WTC11 (cell line): ENCODE measurements around the gene KCNA2. TPM values are rescaled to one million over a fixed set of nuclear protein-coding genes. Genes with fewer than 3 reads are reported as not detected.

ENCODE experiments used
- ATAC-seq: fragments of 200-7000 bp; cut with Tn5 transposase; 2 replicates; pipeline ENCODE4 v1.10.0; 2021; ENCODE audit warnings: mild to moderate bottlenecking, moderate library complexity
- CTCF ChIA-PET: fragments of 300-600 bp; sonication (Branson Sonifier 250); formaldehyde crosslinking; loops from one replicate; lab custom pipeline; 2021; ENCODE audit warnings: antibody characterized with exemption; lab: Charles Lee
- POLR2A ChIA-PET: fragments of 350-600 bp; sonication (Branson Sonifier 250); formaldehyde crosslinking; loops from one replicate; lab custom pipeline; 2021; ENCODE audit warnings: antibody characterized with exemption; lab: Charles Lee
- DNase-seq: peaks from one replicate; pipeline ENCODE4 v3.0.0; 2021; ENCODE audit warnings: low spot score
- H3K27ac Mint-ChIP-seq: 2 replicates; pipeline ENCODE4 v1.8.0; 2021; ENCODE audit warnings: mixed read lengths
- H3K27me3 Mint-ChIP-seq: 2 replicates; pipeline ENCODE4 v1.8.0; 2021; ENCODE audit warnings: low read depth, mild to moderate bottlenecking, moderate library complexity, mixed read lengths
- H3K36me3 Mint-ChIP-seq: 2 replicates; pipeline ENCODE4 v1.8.0; 2021; ENCODE audit warnings: mixed read lengths
- H3K4me1 Mint-ChIP-seq: 2 replicates; pipeline ENCODE4 v1.8.0; 2022; ENCODE audit warnings: mixed read lengths
- H3K4me3 Mint-ChIP-seq: 2 replicates; pipeline ENCODE4 v1.8.0; 2021; ENCODE audit warnings: mild to moderate bottlenecking, moderate library complexity, mixed read lengths
- H3K9me3 Mint-ChIP-seq: 2 replicates; pipeline ENCODE4 v1.8.0; 2021; ENCODE audit warnings: mixed read lengths
- GABPB1 ChIP-seq: sonication (generic); formaldehyde crosslinking; IDR thresholded peaks from 2 replicates; pipeline ENCODE4 v1.8.1; 2023; ENCODE audit warnings: mild to moderate bottlenecking, missing genetic modification reagents
- JAZF1 ChIP-seq: fragments of 250-450 bp; sonication (Bioruptor Pico); IDR thresholded peaks from 2 replicates; pipeline ENCODE4 v1.9.0; 2021; ENCODE audit warnings: moderate library complexity, mild to moderate bottlenecking, inconsistent platforms
- NFYB ChIP-seq: sonication (generic); formaldehyde crosslinking; conservative IDR thresholded peaks from 2 replicates; pipeline ENCODE4 v1.8.0; 2022; ENCODE audit warnings: low read depth, missing genetic modification reagents
- OVOL2 ChIP-seq: fragments of 250-450 bp; sonication (Bioruptor Pico); IDR thresholded peaks from 2 replicates; pipeline ENCODE4 v1.9.0; 2021; ENCODE audit warnings: mild to moderate bottlenecking, borderline replicate concordance
- TEAD1 ChIP-seq: sonication (generic); formaldehyde crosslinking; IDR thresholded peaks from 2 replicates; pipeline ENCODE4 v1.8.0; 2022; ENCODE audit warnings: mild to moderate bottlenecking, missing genetic modification reagents
- TP53 ChIP-seq: sonication (generic); formaldehyde crosslinking; IDR thresholded peaks from 2 replicates; pipeline ENCODE4 v1.8.1; 2023; ENCODE audit warnings: mild to moderate bottlenecking, missing genetic modification reagents
- ZBTB21 ChIP-seq: sonication (generic); formaldehyde crosslinking; IDR thresholded peaks from 2 replicates; pipeline ENCODE4 v1.8.1; 2023; ENCODE audit warnings: mild to moderate bottlenecking, missing genetic modification reagents, borderline replicate concordance
- ZNF232 ChIP-seq: sonication (generic); formaldehyde crosslinking; IDR thresholded peaks from 2 replicates; pipeline ENCODE4 v1.8.0; 2022; ENCODE audit warnings: mild to moderate bottlenecking, missing genetic modification reagents
- ZNF263 ChIP-seq: sonication (generic); formaldehyde crosslinking; IDR thresholded peaks from 2 replicates; pipeline ENCODE4 v1.8.1; 2022; ENCODE audit warnings: low read depth, mild to moderate bottlenecking, moderate library complexity, missing genetic modification reagents
- ZNF416 ChIP-seq: fragments of 250-450 bp; sonication (Bioruptor Pico); IDR thresholded peaks from 2 replicates; pipeline ENCODE4 v1.9.0; 2021; ENCODE audit warnings: mild to moderate bottlenecking, inconsistent platforms
- total RNA-seq: library from RNA; stranded (reverse); gene quantifications from 3 replicates; pipeline ENCODE4 v1.2.3, GENCODE V29; 2021
- TF ChIP-seq, protein P1 (sequence below): sonication (generic); formaldehyde crosslinking; IDR thresholded peaks from 2 replicates; pipeline ENCODE4 v1.8.0; 2022; ENCODE audit warnings: missing genetic modification reagents
- TF ChIP-seq, protein P2 (sequence below): sonication (generic); formaldehyde crosslinking; IDR thresholded peaks from 2 replicates; pipeline ENCODE4 v1.8.1; 2022; ENCODE audit warnings: low read depth, mild to moderate bottlenecking, moderate library complexity, missing genetic modification reagents, borderline replicate concordance
- TF ChIP-seq, protein P3 (sequence below): sonication (generic); formaldehyde crosslinking; IDR thresholded peaks from 2 replicates; pipeline ENCODE4 v1.8.1; 2022; ENCODE audit warnings: mild to moderate bottlenecking, moderate library complexity, missing genetic modification reagents
- TF ChIP-seq, protein P4 (sequence below): sonication (generic); formaldehyde crosslinking; IDR thresholded peaks from 2 replicates; pipeline ENCODE4 v1.8.0; 2023; ENCODE audit warnings: mild to moderate bottlenecking, missing genetic modification reagents
- TF ChIP-seq, protein P5 (sequence below): sonication (generic); formaldehyde crosslinking; IDR thresholded peaks from 2 replicates; pipeline ENCODE4 v1.8.0; 2022; ENCODE audit warnings: mild to moderate bottlenecking, missing genetic modification reagents
- TF ChIP-seq, protein P6 (sequence below): fragments of 250-450 bp; sonication (Bioruptor Pico); IDR thresholded peaks from 2 replicates; pipeline ENCODE4 v1.9.0; 2021; ENCODE audit warnings: moderate library complexity, mild to moderate bottlenecking, inconsistent platforms, borderline replicate concordance
- TF ChIP-seq, protein P7 (sequence below): sonication (generic); formaldehyde crosslinking; IDR thresholded peaks from 2 replicates; pipeline ENCODE4 v1.8.1; 2023; ENCODE audit warnings: mild to moderate bottlenecking, missing genetic modification reagents

The KCNA2 gene
- total RNA-seq, 1 experiment from 2014 or later: 0.50 TPM

DNA sequence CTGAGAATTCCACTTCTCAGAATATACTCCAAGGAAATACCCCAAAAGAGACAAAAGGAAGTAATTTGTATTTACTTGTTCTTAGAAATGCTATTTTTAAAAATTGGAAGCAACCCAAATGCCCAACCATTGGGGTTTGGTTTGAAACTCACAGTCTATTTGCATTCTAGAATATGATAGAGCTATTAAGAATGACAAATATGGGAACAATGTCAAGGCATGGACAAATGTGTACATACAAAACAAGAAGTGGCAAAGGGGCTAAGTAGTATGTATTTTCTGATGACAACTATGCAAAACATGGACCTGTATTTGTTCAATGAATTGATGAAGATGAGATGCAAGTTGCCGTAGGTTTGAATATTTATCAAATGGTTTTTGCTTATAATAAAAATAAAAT is 32.8 kb downstream of the KCNA2 start:
- no peak for DNase-seq
- TF ChIP-seq ZNF416: no peak
- TF ChIP-seq, protein P1, sequence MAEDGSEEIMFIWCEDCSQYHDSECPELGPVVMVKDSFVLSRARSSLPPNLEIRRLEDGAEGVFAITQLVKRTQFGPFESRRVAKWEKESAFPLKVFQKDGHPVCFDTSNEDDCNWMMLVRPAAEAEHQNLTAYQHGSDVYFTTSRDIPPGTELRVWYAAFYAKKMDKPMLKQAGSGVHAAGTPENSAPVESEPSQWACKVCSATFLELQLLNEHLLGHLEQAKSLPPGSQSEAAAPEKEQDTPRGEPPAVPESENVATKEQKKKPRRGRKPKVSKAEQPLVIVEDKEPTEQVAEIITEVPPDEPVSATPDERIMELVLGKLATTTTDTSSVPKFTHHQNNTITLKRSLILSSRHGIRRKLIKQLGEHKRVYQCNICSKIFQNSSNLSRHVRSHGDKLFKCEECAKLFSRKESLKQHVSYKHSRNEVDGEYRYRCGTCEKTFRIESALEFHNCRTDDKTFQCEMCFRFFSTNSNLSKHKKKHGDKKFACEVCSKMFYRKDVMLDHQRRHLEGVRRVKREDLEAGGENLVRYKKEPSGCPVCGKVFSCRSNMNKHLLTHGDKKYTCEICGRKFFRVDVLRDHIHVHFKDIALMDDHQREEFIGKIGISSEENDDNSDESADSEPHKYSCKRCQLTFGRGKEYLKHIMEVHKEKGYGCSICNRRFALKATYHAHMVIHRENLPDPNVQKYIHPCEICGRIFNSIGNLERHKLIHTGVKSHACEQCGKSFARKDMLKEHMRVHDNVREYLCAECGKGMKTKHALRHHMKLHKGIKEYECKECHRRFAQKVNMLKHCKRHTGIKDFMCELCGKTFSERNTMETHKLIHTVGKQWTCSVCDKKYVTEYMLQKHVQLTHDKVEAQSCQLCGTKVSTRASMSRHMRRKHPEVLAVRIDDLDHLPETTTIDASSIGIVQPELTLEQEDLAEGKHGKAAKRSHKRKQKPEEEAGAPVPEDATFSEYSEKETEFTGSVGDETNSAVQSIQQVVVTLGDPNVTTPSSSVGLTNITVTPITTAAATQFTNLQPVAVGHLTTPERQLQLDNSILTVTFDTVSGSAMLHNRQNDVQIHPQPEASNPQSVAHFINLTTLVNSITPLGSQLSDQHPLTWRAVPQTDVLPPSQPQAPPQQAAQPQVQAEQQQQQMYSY (CRISPR knock-in tag): no peak
- TF ChIP-seq ZNF232: no peak
- no peak for TF ChIP-seq JAZF1
- TF ChIP-seq, protein P2, sequence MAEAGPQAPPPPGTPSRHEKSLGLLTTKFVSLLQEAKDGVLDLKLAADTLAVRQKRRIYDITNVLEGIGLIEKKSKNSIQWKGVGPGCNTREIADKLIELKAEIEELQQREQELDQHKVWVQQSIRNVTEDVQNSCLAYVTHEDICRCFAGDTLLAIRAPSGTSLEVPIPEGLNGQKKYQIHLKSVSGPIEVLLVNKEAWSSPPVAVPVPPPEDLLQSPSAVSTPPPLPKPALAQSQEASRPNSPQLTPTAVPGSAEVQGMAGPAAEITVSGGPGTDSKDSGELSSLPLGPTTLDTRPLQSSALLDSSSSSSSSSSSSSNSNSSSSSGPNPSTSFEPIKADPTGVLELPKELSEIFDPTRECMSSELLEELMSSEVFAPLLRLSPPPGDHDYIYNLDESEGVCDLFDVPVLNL: no peak
- no peak for TF ChIP-seq TEAD1 (CRISPR knock-in tag)
- TF ChIP-seq, protein P3, sequence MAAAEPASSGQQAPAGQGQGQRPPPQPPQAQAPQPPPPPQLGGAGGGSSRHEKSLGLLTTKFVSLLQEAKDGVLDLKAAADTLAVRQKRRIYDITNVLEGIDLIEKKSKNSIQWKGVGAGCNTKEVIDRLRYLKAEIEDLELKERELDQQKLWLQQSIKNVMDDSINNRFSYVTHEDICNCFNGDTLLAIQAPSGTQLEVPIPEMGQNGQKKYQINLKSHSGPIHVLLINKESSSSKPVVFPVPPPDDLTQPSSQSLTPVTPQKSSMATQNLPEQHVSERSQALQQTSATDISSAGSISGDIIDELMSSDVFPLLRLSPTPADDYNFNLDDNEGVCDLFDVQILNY (CRISPR knock-in tag): no peak
- TF ChIP-seq, protein P4, sequence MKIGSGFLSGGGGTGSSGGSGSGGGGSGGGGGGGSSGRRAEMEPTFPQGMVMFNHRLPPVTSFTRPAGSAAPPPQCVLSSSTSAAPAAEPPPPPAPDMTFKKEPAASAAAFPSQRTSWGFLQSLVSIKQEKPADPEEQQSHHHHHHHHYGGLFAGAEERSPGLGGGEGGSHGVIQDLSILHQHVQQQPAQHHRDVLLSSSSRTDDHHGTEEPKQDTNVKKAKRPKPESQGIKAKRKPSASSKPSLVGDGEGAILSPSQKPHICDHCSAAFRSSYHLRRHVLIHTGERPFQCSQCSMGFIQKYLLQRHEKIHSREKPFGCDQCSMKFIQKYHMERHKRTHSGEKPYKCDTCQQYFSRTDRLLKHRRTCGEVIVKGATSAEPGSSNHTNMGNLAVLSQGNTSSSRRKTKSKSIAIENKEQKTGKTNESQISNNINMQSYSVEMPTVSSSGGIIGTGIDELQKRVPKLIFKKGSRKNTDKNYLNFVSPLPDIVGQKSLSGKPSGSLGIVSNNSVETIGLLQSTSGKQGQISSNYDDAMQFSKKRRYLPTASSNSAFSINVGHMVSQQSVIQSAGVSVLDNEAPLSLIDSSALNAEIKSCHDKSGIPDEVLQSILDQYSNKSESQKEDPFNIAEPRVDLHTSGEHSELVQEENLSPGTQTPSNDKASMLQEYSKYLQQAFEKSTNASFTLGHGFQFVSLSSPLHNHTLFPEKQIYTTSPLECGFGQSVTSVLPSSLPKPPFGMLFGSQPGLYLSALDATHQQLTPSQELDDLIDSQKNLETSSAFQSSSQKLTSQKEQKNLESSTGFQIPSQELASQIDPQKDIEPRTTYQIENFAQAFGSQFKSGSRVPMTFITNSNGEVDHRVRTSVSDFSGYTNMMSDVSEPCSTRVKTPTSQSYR: no peak
- TF ChIP-seq, protein P5, sequence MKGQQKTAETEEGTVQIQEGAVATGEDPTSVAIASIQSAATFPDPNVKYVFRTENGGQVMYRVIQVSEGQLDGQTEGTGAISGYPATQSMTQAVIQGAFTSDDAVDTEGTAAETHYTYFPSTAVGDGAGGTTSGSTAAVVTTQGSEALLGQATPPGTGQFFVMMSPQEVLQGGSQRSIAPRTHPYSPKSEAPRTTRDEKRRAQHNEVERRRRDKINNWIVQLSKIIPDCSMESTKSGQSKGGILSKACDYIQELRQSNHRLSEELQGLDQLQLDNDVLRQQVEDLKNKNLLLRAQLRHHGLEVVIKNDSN (CRISPR knock-in tag): no peak
- TF ChIP-seq ZBTB21 (CRISPR knock-in tag): no peak
- TF ChIP-seq GABPB1: no peak
- TF ChIP-seq, protein P6, sequence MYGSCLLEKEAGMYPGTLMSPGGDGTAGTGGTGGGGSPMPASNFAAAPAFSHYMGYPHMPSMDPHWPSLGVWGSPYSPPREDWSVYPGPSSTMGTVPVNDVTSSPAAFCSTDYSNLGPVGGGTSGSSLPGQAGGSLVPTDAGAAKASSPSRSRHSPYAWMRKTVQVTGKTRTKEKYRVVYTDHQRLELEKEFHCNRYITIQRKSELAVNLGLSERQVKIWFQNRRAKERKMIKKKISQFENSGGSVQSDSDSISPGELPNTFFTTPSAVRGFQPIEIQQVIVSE: no peak
- TF ChIP-seq, protein P7, sequence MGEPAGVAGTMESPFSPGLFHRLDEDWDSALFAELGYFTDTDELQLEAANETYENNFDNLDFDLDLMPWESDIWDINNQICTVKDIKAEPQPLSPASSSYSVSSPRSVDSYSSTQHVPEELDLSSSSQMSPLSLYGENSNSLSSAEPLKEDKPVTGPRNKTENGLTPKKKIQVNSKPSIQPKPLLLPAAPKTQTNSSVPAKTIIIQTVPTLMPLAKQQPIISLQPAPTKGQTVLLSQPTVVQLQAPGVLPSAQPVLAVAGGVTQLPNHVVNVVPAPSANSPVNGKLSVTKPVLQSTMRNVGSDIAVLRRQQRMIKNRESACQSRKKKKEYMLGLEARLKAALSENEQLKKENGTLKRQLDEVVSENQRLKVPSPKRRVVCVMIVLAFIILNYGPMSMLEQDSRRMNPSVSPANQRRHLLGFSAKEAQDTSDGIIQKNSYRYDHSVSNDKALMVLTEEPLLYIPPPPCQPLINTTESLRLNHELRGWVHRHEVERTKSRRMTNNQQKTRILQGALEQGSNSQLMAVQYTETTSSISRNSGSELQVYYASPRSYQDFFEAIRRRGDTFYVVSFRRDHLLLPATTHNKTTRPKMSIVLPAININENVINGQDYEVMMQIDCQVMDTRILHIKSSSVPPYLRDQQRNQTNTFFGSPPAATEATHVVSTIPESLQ: no peak
- Mint-ChIP-seq H3K36me3 (no peaks in the 10 kb centered on the region), H3K9me3 (no peaks in the 10 kb centered on the region), H3K27ac (no peak overlapping the region), H3K4me1 (peaks cover 11% of the 10 kb centered on the region), H3K4me3 (no peak overlapping the region), H3K27me3 (peaks cover 71% of the 10 kb centered on the region)
- ATAC-seq: no peak
- POLR2A ChIA-PET: no interaction called here
- CTCF ChIA-PET: interaction anchor here (0.8 to 1.2 kb wide), 4 partner anchors 17 to 210 kb away, joined by 3 to 5 read pairs (median 3); no protein-coding TSS in a partner anchor

DNA sequence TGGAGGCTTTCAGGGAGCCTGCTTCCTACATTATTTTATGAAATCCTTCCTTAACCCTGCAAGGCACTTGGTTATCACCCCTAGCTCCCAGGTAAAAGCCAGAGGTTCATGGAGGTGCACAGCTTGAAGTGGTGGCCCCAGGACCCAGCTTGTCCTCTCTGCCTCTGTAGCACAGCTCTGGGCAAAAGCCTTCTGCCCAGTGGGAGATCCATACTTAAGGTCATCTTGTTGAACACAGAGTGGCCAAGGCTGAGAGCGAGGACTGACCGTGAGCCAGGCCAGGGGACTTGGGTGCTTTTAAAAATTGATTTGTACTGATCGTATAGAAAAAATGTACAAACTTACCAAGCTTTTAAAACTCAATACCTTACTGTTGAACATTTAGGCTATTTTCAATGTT is 33.4 kb downstream of the KCNA2 start:
- peaks cover 11% of the 10 kb centered on the region for H3K4me1 Mint-ChIP-seq
- peaks cover 70% of the 10 kb centered on the region for H3K27me3 Mint-ChIP-seq
- POLR2A ChIA-PET: no interaction called here
- no peak for DNase-seq
- CTCF ChIA-PET: interaction anchor here (0.8 to 1.2 kb wide), 3 partner anchors 17 to 211 kb away, joined by 3 to 5 read pairs (median 3); no protein-coding TSS in a partner anchor
- no peak overlapping the region for H3K4me3 Mint-ChIP-seq
- no peak for ATAC-seq
- TF ChIP-seq, protein P5 (CRISPR knock-in tag): no peak
- TF ChIP-seq NFYB (CRISPR knock-in tag) (no peak), OVOL2 (CRISPR knock-in tag) (no peak), ZNF263 (CRISPR knock-in tag) (no peak), TP53 (CRISPR knock-in tag) (no peak)
- H3K27ac Mint-ChIP-seq: no peak overlapping the region
- H3K9me3 Mint-ChIP-seq: no peaks in the 10 kb centered on the region
- H3K36me3 Mint-ChIP-seq: no peaks in the 10 kb centered on the region
